ENCODE data around the gene RBMY1A1. TPM values are rescaled to one million over a fixed set of nuclear protein-coding genes. Genes with fewer than 3 reads are reported as not detected.
"Not testable (repeated sequence)": the region's sequence is repeated elsewhere in the genome, so short reads cannot be mapped to it uniquely, and the experiment has no call there.

The RBMY1A1 gene
- total RNA-seq, result not detected in 2 replicates

- intact Hi-C loops (cut with micrococcal nuclease), result not testable (repeated sequence)
These were observed at the start of gene RBMY1A1 for GRCh38 chrY:21534579-21534978. TSS of gene RBMY1A1 (plus strand) at chrY:21534879. CDS start at chrY:21536892, 2,013 bp downstream.

DNA sequence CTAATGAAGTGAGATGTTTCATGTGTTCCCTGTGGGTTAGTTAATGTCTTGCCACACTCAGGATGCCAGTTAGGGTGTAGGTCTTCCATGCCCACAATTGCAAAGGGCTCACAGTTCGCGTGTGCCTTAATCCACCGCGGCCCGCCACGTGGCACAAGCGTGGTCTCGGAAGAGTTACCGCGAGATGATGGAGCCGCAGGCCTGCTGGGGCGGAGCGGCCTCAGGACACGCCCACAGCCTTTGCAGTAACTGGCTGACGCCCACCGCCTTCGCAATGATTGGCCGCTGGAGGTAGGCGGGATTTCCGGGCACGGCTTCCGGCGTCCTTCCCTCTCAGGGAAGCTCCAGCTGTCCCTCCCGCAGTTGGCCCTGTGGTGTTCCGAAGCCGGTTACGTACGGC, 23.6 kb upstream of the RBMY1A1 start, which contains the start of gene RBMY1B:
RBMY1B (plus strand) TSS at position 301 of the 400 bp plus-strand sequence. CDS start 2,013 bp downstream, outside the sequence.
- intact Hi-C loops (cut with micrococcal nuclease), result not testable (repeated sequence)

DNA sequence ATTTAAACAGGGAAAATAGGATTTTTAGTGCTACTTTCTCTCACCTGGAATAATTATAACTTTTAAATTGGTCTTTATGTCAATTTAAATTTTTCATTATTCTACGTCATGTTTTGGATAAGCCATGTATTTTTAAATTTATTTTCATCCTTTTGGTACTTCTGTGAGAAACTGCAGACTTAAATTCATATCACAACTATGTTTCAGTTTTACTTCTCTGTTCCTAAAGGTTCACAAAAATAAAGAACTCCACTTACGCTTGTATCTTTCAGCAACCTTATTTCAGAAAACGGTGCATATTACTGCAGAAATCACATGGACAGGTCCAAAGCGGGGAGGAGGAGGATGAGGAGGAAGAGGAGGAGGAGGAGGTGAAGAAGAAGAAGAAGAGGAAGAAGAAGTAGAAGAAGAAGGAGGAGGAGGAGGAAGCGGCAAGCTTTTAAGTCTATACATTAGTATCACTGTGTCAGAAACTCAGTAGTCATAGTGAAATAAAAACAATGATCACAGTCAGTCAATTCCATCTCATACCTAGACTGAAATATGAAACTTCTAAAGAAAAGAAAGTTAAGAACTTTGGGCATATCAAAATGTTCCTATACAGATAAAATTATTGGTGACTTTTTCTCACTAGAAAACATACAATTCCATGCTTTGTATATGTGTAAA, 24.8 kb downstream of the RBMY1A1 start:
- intact Hi-C loops (cut with micrococcal nuclease), result not testable (repeated sequence)

DNA sequence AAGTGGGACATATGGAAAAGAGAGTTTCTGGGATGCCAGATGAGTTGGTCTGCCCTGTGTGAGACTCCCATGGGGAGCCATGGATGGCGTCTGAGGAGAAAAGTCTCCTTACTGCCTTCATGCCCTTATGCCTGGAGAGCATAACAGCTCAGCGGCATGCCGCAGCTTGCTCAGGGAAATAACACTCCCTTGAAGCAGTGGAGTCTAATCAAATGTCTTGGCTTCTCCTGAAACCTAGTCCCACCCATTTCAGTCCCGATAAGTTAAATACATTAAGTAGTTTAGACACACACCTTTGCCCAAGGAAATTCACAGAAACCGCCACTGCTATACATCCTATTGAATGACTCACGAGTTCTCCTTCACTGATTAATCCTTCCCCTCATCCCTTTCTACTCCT, 50.8 kb downstream of the RBMY1A1 start:
- intact Hi-C loops (cut with micrococcal nuclease), result no loop called here

GRCh38 chrY:21586454-21586853, 51.8 kb downstream of the RBMY1A1 start:
- intact Hi-C loops (cut with micrococcal nuclease), result not testable (repeated sequence)

- intact Hi-C loops (cut with micrococcal nuclease), result no loop called here
These were observed 57.4 kb downstream of the RBMY1A1 start for GRCh38 chrY:21592059-21592458.

DNA sequence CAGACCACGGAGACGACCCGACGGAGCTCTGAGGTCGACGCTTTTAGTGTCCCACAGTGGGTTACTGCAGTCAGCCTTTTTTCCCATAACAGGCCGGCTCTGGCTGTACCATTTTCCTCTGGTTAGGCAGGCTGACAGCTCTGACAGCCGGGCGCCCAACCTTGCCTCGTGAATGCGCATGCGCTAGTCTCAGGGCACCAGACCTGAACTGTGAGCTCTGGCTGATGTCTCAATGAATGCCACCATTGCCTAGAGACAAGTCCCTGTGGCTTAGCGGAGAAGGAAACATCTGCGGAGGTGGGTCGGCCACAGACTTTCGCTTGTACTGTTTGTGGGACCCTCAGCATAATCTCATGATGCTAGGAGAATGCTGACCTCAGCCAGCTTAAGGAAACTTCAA, 61.6 kb downstream of the RBMY1A1 start:
- intact Hi-C loops (cut with micrococcal nuclease), result not testable (repeated sequence)

Other genes with a start within 250 kb of the RBMY1A1 start
- gene RBMY1B, start 23.5 kb upstream of the RBMY1A1 start, total RNA-seq, result not detected in 2 replicates

All from T-helper 1 cell treated with Interleukin-12 subunit alpha and Interleukin-12 subunit beta and Interleukin-4 antibody, amounts not matched to agents 30 ng/mL and 1 ng/mL, for 36 hours (primary cell).